ENCODE data around the gene BMAL1. TPM values are rescaled to one million over a fixed set of nuclear protein-coding genes. Genes with fewer than 3 reads are reported as not detected.

BMAL1 gene
- total and polyA plus RNA-seq, 2 of the 8 experiments (the other 6 are each of a cell fraction or from before 2014, with no cell fraction given): 6.8 to 6.9 TPM

- TF ChIP-seq TAF7 (optimal IDR thresholded peaks at IDR 0.05; ENCODE audit: borderline replicate concordance, low read depth, low read length): no peak
- TF ChIP-seq TBP (IDR thresholded peaks at IDR 0.05; ENCODE audit: low read depth, low read length): no peak
These were observed 38.2 kb downstream of the BMAL1 start (continued) for GRCh38 chr11:13315517-13316432.

Measured in H1 (cell line).